Measurements from ENCODE around the gene MIGA1. TPM values are rescaled to one million over a fixed set of nuclear protein-coding genes. Genes with fewer than 3 reads are reported as not detected.
"Not testable (repeated sequence)": the region's sequence is repeated elsewhere in the genome, so short reads cannot be mapped to it uniquely, and the experiment has no call there.

MIGA1 gene
- total and polyA plus RNA-seq, 8 donors = 1.6 to 40.6 (median 7.5) TPM

GRCh38 chr1:77825131-77825709, 45.8 kb downstream of the MIGA1 start:
- H3K27me3 ChIP-seq = no peaks in the 10 kb centered on the region
- intact Hi-C loops (cut with DNase I; ENCODE audit: low total_unique reads) = no loop called here
- H3K9me3 ChIP-seq = no peaks in the 10 kb centered on the region
- 49 to 60% (median 53%) methylated on average over 10 of the region's 10 CpGs for WGBS, 5 donors
- no peak overlapping the region for H3K4me3 ChIP-seq
- peak; percentile 45 to 81 for DNase-seq
- peak overlapping the region in 1 of 5 donors; percentile 0 for H3K27ac ChIP-seq
- H3K4me1 ChIP-seq = peaks cover 0 to 24% (median 9%) of the 10 kb centered on the region in 4 donors
- peaks cover 0 to 40% (median 23%) of the 10 kb centered on the region in 4 donors for H3K36me3 ChIP-seq
- TF ChIP-seq POLR2AphosphoS5 (IDR thresholded peaks at IDR 0.05) (peak in 1 of 3 donors; percentile 66), EP300 (IDR thresholded peaks at IDR 0.05) (no peak), POLR2A (IDR thresholded peaks at IDR 0.05) (no peak)
- TF ChIP-seq, protein P1, sequence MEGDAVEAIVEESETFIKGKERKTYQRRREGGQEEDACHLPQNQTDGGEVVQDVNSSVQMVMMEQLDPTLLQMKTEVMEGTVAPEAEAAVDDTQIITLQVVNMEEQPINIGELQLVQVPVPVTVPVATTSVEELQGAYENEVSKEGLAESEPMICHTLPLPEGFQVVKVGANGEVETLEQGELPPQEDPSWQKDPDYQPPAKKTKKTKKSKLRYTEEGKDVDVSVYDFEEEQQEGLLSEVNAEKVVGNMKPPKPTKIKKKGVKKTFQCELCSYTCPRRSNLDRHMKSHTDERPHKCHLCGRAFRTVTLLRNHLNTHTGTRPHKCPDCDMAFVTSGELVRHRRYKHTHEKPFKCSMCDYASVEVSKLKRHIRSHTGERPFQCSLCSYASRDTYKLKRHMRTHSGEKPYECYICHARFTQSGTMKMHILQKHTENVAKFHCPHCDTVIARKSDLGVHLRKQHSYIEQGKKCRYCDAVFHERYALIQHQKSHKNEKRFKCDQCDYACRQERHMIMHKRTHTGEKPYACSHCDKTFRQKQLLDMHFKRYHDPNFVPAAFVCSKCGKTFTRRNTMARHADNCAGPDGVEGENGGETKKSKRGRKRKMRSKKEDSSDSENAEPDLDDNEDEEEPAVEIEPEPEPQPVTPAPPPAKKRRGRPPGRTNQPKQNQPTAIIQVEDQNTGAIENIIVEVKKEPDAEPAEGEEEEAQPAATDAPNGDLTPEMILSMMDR (IDR thresholded peaks at IDR 0.05) = peak in 2 of 7 experiments; percentile 8 to 26

- H3K27ac ChIP-seq; intact Hi-C loops (cut with DNase I; ENCODE audit: low total_unique reads); H3K9me3 ChIP-seq; H3K27me3 ChIP-seq; H3K4me3 ChIP-seq; DNase-seq: not testable (repeated sequence)
- peaks cover 0 to 24% (median 11%) of the 10 kb centered on the region in 4 donors for H3K36me3 ChIP-seq
- H3K4me1 ChIP-seq = peaks cover 0 to 40% (median 18%) of the 10 kb centered on the region in 4 donors
- 90 to 98% (median 95%) methylated on average over 8 of the region's 8 CpGs for WGBS, 5 donors
Measured at GRCh38 chr1:77826851-77827250, 47.4 kb downstream of the MIGA1 start.

- intact Hi-C loops (cut with DNase I; ENCODE audit: low total_unique reads) = no loop called here
- Histone ChIP-seq H3K27me3 (no peaks in the 10 kb centered on the region), H3K27ac (no peak overlapping the region), H3K9me3 (no peaks in the 10 kb centered on the region), H3K4me1 (peaks cover 0 to 51% (median 28%) of the 10 kb centered on the region in 4 donors), H3K36me3 (peaks cover 0 to 20% (median 9%) of the 10 kb centered on the region in 4 donors), H3K4me3 (no peak overlapping the region)
- TF ChIP-seq EP300 (IDR thresholded peaks at IDR 0.05) = no peak
- TF ChIP-seq POLR2AphosphoS5 (IDR thresholded peaks at IDR 0.05) = no peak
- no peak for TF ChIP-seq POLR2A (IDR thresholded peaks at IDR 0.05)
- TF ChIP-seq, protein P1 (IDR thresholded peaks at IDR 0.05) = no peak
- 94 to 100% (median 97%) methylated on average over 1 of the region's 1 CpG for WGBS, 5 donors
- DNase-seq = no peak
Measured at GRCh38 chr1:77828098-77828497, 48.6 kb downstream of the MIGA1 start.

DNA sequence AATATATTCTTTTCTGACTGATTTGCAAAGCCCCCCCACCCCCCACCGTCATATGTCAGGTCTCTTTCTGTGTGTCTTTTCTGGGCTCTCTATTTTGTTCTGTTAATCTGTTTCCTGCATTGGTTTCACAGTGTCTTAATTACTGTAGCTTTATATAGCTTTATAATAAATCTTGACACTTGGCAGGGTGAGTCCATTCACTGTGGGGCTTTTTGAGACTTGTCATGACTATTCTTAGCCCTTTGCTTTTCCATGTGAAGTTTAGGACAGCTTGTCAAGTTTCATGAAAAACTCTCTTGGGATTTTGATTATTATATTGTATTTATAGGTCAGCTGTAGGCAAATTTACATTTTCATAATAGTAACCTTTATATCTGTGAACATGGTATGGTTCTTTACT, 50.4 kb downstream of the MIGA1 start:
- H3K9me3 ChIP-seq = no peaks in the 10 kb centered on the region
- intact Hi-C loops (cut with DNase I; ENCODE audit: low total_unique reads) = no loop called here
- peak overlapping the region in 1 of 5 donors; percentile 46 for H3K27ac ChIP-seq
- 75 to 95% (median 91%) methylated on average over 1 of the region's 1 CpG for WGBS, 5 donors
- H3K4me3 ChIP-seq = no peak overlapping the region
- no peak for DNase-seq
- peaks cover 4 to 64% (median 32%) of the 10 kb centered on the region in 4 donors for H3K4me1 ChIP-seq
- H3K27me3 ChIP-seq = no peaks in the 10 kb centered on the region
- TF ChIP-seq, protein P1 (IDR thresholded peaks at IDR 0.05) = no peak
- no peak for TF ChIP-seq POLR2A (IDR thresholded peaks at IDR 0.05)
- no peak for TF ChIP-seq EP300 (IDR thresholded peaks at IDR 0.05)
- TF ChIP-seq POLR2AphosphoS5 (IDR thresholded peaks at IDR 0.05) = no peak
- H3K36me3 ChIP-seq = peaks cover 0 to 18% (median 8%) of the 10 kb centered on the region in 4 donors

DNA sequence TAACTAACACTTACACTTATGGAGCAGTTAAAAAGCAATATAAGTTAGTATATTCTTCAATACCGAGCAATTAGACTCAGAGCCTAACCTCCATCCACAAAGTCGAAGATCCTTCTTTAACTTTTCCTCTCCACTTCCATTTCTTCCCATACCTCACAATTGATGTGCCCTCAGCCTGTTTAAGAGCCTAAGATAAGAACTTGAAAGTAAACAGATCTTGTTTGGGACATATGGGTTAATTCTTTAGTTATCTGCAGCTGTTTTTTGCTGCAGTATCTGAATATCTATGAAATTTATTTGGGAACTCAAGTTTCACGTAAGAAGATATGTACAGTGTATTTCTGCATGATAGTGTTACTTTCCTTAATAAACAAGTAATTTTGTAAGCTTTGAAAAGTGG, 51.5 kb downstream of the MIGA1 start:
- Histone ChIP-seq H3K27ac (peak overlapping the region in 2 of 5 donors; percentile 9 to 46), H3K36me3 (peaks cover 0 to 18% (median 8%) of the 10 kb centered on the region in 4 donors), H3K4me1 (peaks cover 4 to 64% (median 29%) of the 10 kb centered on the region in 4 donors), H3K4me3 (no peak overlapping the region), H3K9me3 (no peaks in the 10 kb centered on the region), H3K27me3 (no peaks in the 10 kb centered on the region)
- DNase-seq = no peak
- TF ChIP-seq, protein P1 (IDR thresholded peaks at IDR 0.05) = no peak
- TF ChIP-seq POLR2AphosphoS5 (IDR thresholded peaks at IDR 0.05) (no peak), POLR2A (IDR thresholded peaks at IDR 0.05) (no peak), EP300 (IDR thresholded peaks at IDR 0.05) (no peak)
- intact Hi-C loops (cut with DNase I; ENCODE audit: low total_unique reads) = no loop called here
- WGBS, 5 donors = 79 to 86% (median 80%) methylated on average over 3 of the region's 3 CpGs
